Neutrophil (primary cell): ENCODE results near the gene HRCT1.

Source experiments
- H3K27ac ChIP-seq: fragments of 200-600 bp; sonication (generic); 2 replicates; pipeline ENCODE4 v1.5.1; 2016; ENCODE audit warnings: mild to moderate bottlenecking, moderate library complexity
- H3K27me3 ChIP-seq: fragments of 200-600 bp; sonication (generic); 2 replicates; pipeline ENCODE4 v1.6.0; 2016; ENCODE audit warnings: mild to moderate bottlenecking
- H3K36me3 ChIP-seq: fragments of 200-600 bp; sonication (generic); 2 replicates; pipeline ENCODE4 v1.5.1; 2017
- H3K4me1 ChIP-seq, 2 experiments: fragments of 200-600 bp in 1 of 2; sonication (generic) in 1 of 2; 1 replicate in 1 of 2; 2 replicates in 1 of 2; pipeline versions ENCODE4 v1.5.1 to v1.6.1; 2013 to 2016; ENCODE audit warnings: low read depth in 1 of 2, low read length in 1 of 2, mild to moderate bottlenecking in 1 of 2, moderate library complexity in 1 of 2; ENCODE audit not compliant: control insufficient read depth in 1 of 2, insufficient read depth in 1 of 2
- H3K4me3 ChIP-seq, 2 experiments: fragments of 200-600 bp in 1 of 2; sonication (generic) in 1 of 2; 1 replicate in 1 of 2; 2 replicates in 1 of 2; pipeline ENCODE4 v1.5.1; 2013 to 2016; ENCODE audit warnings: low read depth in 1 of 2, low read length in 1 of 2, mild to moderate bottlenecking in 1 of 2, moderate library complexity in 1 of 2
- H3K9me3 ChIP-seq: fragments of 200-600 bp; sonication (generic); 2 replicates; pipeline ENCODE4 v1.5.1; 2016
- TF ChIP-seq, protein P1 (sequence below): fragments of 200-600 bp; sonication (generic); IDR thresholded peaks from 2 replicates; pipeline ENCODE4 v1.5.1; 2016; ENCODE audit warnings: antibody characterized with exemption

HRCT1 gene

DNA sequence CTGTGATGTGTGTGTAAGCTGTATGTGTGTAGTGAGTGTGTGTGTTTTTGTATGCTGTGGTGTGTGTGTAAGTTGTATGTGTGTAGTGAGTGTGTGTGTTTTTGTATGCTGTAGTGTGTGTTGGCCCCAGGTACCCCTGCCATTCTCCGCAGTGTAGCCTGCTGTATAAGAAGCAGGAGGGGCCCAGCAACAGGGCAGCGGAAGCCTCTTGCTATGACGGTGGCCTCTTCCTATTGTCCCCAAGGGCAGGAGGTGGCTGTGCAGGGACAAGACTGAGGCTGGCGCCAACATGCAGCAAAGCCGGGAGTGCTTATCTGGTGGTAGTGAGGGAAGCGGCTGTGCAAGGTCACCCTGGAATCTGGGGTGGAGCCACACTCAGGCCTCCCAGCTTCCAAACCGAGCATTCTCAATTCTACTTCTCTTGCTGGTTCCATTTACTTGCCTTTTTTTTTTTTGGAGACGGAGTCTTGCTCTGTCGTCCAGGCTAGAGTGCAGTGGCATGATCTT, 8.4 kb downstream of the HRCT1 start:
- Histone ChIP-seq H3K27ac (no peak overlapping the region), H3K4me1 (no peaks in the 10 kb centered on the region), H3K36me3 (no peaks in the 10 kb centered on the region), H3K4me3 (no peak overlapping the region), H3K9me3 (no peaks in the 10 kb centered on the region), H3K27me3 (peaks cover 33% of the 10 kb centered on the region)
- TF ChIP-seq, protein P1, sequence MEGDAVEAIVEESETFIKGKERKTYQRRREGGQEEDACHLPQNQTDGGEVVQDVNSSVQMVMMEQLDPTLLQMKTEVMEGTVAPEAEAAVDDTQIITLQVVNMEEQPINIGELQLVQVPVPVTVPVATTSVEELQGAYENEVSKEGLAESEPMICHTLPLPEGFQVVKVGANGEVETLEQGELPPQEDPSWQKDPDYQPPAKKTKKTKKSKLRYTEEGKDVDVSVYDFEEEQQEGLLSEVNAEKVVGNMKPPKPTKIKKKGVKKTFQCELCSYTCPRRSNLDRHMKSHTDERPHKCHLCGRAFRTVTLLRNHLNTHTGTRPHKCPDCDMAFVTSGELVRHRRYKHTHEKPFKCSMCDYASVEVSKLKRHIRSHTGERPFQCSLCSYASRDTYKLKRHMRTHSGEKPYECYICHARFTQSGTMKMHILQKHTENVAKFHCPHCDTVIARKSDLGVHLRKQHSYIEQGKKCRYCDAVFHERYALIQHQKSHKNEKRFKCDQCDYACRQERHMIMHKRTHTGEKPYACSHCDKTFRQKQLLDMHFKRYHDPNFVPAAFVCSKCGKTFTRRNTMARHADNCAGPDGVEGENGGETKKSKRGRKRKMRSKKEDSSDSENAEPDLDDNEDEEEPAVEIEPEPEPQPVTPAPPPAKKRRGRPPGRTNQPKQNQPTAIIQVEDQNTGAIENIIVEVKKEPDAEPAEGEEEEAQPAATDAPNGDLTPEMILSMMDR = no peak

DNA sequence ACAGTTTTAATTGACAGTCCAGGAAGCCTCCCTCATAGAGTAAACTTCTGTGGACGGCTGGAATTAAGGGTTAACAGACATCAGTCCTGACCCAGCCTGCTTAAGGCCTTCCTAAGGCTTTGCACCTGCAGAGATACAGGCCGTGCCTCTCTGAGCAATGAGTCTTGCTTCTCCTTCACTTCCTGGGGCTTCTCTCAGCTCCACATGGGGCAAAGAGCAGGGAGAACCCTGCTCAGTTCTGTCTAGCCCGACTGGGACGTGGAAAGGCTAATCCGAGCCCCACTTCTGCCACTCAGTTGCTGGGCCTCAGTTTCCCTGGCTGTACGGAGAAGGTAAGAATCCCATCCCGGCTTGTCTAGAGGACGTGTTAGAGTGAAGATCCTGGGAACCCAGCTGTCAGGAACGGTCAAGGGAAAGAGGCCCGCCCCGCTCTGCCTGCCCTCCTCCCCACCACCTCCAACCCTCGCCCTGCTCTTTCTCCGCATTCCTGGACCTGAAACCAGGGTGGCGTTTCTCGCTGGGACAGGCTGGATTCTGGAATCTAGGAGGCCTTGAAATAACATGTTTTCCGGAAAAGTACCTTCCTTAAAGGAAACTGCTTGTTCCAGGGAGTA, 9.8 kb downstream of the HRCT1 start:
- peaks cover 22% of the 10 kb centered on the region for H3K27me3 ChIP-seq
- H3K4me3 ChIP-seq = no peak overlapping the region
- H3K4me1 ChIP-seq = no peaks in the 10 kb centered on the region
- H3K27ac ChIP-seq = no peak overlapping the region
- H3K9me3 ChIP-seq = no peaks in the 10 kb centered on the region
- TF ChIP-seq, protein P1 = no peak
- no peaks in the 10 kb centered on the region for H3K36me3 ChIP-seq

DNA sequence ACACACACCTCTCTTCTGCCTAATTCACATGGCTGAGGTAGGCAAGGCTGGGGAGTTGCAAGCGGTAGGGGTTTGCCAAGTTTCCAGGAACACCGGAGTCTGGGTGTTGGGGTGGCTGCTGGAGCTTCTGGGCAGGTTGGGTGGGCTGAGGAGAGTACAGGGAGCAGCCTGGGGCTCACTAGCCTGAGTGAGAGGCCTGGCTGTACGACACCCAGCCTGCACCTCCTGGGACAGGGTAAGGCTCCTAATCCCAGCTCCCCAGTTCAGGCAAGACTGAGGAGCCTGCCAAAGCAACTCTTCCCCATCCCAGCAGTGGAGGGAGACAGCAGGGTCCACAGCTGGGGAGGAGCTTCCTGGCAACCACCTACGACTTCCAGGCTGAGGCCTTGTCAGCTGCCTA, 11.3 kb downstream of the HRCT1 start:
- Histone ChIP-seq H3K27ac (no peak overlapping the region), H3K4me3 (no peak overlapping the region), H3K36me3 (no peaks in the 10 kb centered on the region), H3K9me3 (no peaks in the 10 kb centered on the region), H3K4me1 (no peaks in the 10 kb centered on the region), H3K27me3 (peaks cover 9% of the 10 kb centered on the region)
- TF ChIP-seq, protein P1 = no peak

DNA sequence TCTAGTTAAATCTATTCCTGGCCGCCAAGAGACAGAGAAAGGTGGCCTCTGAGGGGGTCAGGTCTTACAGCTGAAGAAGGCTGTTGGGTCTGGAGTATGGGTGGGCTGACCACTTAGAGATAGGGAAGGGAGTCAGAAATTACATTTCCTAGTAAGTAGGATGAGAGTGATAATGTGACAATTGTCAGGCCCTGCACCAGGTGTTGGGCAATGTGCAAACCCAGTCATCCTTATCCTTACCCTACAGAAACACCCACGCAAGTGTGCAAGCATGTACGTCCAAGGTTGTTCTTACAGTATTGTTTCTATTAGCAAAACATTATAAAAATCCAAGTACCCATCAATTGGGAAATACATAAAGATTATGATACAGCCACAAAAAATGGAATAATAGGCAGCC, 12.8 kb downstream of the HRCT1 start:
- no peak overlapping the region for H3K4me3 ChIP-seq
- H3K4me1 ChIP-seq = no peaks in the 10 kb centered on the region
- TF ChIP-seq, protein P1 = no peak

DNA sequence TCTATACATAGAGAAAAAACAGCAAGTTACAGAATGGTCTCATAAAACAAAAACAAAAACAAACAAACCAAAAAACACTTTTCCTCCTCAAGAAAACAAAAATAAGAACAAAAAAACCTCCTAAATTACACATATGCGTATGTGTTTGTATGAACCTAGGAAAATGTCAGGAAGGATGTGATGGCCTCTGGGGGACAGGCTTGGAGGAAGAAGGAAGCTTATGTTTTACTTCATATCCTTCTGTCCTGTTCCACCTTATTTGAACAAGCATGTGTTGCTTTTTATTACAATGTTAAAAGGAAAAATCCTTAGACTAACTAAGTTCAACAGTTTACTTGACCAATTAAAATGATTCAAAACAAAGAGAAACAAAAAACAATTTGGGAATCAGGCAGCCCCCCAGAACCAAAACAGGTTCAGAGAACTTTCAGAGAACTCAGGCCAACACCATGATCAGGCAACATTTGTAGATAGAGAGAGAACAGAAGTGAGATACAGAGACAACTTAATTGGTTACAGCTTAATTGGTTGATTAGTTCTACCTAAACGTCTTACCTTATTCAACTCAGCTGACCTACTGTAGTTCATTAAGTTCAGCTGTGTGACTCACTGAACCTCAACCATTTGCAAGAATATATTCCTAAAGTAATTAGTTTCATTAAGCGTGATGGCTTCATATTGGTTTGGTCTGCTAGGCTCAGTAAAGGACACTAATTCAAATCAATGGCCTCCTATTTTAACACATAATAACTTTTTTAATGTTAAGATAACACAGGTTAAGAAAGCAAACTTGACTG, 13.4 kb downstream of the HRCT1 start:
- Histone ChIP-seq H3K4me3 (no peak overlapping the region), H3K36me3 (no peaks in the 10 kb centered on the region), H3K27ac (no peak overlapping the region), H3K27me3 (no peaks in the 10 kb centered on the region), H3K4me1 (no peaks in the 10 kb centered on the region), H3K9me3 (no peaks in the 10 kb centered on the region)
- TF ChIP-seq, protein P1 = no peak

More for the DNA sequence above, 12.8 kb downstream of the HRCT1 start:
- Histone ChIP-seq H3K27me3 (no peaks in the 10 kb centered on the region), H3K36me3 (no peaks in the 10 kb centered on the region), H3K9me3 (no peaks in the 10 kb centered on the region), H3K27ac (no peak overlapping the region)
